ENCODE measurements around the gene PI4KA.

GRCh38 chr22:20819471-20819870 lies 39.1 kb downstream of the PI4KA start:
- TF ChIP-seq CTCF (IDR thresholded peaks at IDR 0.05) (no peak), EZH2phosphoT487 (IDR thresholded peaks at IDR 0.05) (no peak), EZH2 (IDR thresholded peaks at IDR 0.05) (no peak)

All from neural progenitor cell (in vitro differentiated cells).